HT1080 (cell line): Measurements from ENCODE around the gene BRSK2. TPM values are rescaled to one million over a fixed set of nuclear protein-coding genes. Genes with fewer than 3 reads are reported as not detected.
"Not testable (repeated sequence)": the region's sequence is repeated elsewhere in the genome, so short reads cannot be mapped to it uniquely, and the experiment has no call there.

ENCODE experiments used
- DNase-seq: peaks from one replicate; pipeline ENCODE4 v3.0.0-alpha.2; 2015; ENCODE audit warnings: low read depth
- polyA plus RNA-seq, 2 experiments: library from polyadenylated mRNA; depleted of rRNA; stranded (reverse); fragments of >200 nt; gene quantifications; 2 replicates each; pipeline ENCODE4 v1.2.3, GENCODE V29; 2015
- total RNA-seq: library from RNA; depleted of rRNA; stranded (reverse); fragments of >200 nt; shearing (Covaris generic); gene quantifications from 2 replicates; pipeline ENCODE4 v1.2.3, GENCODE V29; 2014; rRNA removed

BRSK2 gene
- 0.58 and 0.84 TPM in 2 replicates for total RNA-seq
- 0.13 and 0.51 TPM in 2 replicates for polyA plus RNA-seq (2015; cell fraction: cytosol; rRNA removed)
- 0.58 and 1.9 TPM in 2 replicates for polyA plus RNA-seq (2015; cell fraction: nucleus; rRNA removed)

DNA sequence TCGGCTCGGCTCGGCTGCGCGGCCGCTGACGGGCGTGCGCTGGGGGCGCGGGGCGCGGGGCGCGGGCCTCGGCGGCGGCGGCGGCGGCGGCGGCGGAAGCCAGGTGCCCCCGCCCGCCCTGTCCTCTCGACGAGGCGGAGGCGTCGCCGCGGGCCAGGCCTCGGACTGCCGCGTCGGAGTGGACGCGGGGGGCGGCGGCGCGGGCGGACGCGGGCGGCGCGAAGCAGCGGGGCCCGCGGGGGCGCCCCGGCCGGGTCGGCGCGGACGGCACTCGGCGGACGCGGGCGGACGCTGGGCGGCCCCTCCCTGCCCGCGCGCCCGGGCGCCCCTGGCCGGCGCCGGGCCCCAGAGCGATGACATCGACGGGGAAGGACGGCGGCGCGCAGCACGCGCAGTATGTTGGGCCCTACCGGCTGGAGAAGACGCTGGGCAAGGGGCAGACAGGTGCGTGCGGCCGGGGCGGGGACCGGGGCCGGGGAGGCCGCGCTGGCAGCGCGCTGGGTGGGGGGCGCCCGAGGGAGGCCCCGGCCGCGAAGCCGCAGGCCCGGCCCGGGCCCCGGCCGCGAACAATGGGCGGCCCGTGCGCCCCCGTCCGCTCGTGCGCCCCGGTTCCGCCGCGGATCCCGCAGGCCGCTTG, at the start of gene BRSK2:
Gene BRSK2, plus strand, starts transcription at position 3 of the 637 bp plus-strand sequence. Its CDS starts 351 bp downstream, at position 354.
- DNase-seq, result no peak

DNA sequence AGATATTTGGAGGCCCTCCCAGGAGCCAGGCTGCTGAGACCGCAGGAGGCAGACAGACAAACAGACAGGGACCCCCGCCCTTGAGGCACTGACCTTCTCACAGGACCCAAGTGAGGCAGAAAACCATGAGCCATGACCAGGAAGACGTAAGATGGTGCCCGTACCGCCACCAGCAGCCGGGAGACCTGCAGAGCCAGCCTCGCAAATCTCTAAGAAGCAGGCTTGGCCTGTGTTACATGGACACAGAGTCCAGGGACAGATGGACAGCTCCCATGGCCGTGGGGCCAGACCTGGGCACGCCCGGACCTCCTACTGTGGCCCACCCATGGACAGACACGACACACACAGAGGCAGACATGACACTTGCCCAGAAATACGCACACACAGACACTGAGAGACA, 49.6 kb upstream of the BRSK2 start:
- no peak for DNase-seq

DNA sequence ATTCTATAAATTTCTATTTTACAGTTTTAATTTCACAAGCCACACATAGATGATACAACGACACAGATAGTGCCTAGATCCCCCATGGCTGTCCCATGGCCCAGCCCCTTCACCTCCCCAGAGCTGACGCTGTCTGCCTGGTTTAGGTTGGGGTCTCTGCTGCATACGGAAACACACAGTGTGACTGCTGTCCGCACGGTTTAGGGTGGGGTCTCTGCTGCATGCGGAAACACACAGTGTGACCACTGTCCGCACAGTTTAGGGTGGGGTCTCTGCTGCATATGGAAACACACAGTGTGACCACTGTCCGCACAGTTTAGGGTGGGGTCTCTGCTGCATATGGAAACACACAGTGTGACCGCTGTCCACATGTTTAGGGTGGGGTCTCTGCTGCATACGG, 48.5 kb upstream of the BRSK2 start:
- DNase-seq, result not testable (repeated sequence)

DNA sequence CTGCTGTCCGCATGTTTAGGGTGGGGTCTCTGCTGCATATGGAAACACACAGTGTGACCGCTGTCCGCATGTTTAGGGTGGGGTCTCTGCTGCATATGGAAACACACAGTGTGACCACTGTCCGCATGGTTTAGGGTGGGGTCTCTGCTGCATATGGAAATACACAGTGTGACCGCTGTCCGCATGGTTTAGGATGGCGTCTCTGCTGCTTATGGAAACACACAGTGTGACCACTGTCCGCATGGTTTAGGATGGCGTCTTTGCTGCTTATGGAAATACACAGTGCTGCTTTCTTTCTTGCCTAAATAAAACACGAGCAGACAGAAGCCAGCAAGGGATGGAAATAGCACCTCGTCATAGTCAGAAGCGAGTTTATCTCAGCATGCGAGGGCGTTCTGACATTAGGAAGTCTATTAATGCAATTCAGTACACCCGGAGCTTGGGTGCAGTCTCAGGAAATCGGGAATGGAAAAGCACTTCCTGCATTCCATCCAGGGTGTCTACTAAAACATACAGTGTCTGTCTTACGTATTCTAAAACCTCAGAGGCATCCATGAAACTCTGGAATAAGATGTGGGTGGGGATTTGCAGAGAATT, 47.7 kb upstream of the BRSK2 start:
- DNase-seq, result no peak

DNA sequence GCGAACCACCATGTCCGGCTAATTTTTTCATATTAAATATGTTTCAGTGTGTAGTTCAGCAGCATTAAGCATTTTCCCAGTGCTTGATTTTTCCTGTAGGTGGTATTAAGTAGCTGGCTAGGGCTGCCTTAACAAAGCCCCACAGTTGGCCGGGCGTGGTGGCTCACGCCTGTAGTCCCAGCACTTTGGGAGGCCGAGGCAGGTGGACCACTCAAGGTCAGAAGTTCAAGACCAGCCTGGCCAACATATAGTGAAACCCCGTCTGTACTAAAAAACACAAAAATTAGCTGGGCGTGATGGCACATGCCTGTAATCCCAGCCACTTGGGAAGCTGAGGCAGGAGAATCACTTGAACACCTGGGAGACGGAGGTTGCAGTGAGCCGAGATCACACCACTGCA, 46.8 kb upstream of the BRSK2 start:
- no peak for DNase-seq

DNA sequence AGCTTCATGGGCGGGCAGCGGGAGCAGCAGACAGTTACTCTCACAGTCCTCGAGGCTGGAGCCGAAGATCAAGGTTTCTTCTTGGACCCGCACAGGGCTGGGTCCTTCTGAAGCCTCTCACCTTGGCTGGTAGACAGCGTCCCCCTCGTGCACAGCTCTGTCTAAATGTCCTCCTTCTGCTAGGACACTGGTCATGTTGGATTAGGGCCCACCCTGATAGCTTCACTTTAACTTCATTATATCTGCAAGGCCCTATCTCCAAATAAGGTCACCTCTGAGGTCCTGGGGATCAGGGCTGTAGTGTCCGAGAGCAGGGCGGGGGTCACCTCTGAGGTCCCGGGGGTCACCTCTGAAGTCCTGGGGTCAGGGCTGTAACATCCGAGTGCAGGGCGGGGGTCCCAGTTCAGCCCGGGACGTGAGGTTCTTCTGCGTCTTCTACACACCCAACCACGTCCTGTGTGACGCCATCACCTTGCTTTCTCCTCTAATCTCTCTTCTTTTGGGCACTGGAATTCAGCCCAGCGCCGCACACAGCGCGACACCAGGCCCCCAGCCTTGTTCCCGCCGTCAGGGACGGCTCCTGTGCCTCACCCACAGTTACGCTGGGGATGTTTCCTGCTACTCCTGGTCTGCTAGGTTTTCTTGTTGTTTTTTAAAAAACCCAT, 46.2 kb upstream of the BRSK2 start:
- DNase-seq, result no peak

DNA sequence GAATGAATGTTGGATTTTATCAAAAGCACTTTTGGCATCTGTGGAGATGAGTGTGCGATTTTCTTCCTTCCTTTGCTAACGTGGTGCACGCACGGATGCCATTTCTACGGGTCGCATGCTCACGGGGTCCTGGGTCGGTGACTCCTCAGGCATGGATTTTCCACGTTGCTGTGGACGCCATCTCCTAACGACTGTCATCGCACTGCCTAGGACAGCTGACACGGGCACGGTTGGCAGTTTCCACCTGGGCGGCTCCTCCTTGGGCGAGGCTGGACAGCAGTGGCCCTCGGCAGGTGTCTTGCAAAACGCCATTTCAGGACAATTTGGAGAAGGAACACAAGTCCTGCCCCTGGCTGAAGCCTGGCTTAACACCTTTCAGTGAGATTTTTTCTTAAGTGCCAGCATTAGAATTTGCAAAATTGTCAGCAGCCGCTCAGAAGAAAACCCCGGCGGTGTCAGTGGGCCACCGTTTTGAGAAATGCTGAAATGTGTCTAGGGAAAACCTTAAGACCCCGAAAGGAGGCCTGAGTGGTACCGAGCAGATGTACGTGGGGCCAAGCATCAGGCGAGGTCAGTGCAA, 45.6 kb upstream of the BRSK2 start:
- no peak for DNase-seq

DNA sequence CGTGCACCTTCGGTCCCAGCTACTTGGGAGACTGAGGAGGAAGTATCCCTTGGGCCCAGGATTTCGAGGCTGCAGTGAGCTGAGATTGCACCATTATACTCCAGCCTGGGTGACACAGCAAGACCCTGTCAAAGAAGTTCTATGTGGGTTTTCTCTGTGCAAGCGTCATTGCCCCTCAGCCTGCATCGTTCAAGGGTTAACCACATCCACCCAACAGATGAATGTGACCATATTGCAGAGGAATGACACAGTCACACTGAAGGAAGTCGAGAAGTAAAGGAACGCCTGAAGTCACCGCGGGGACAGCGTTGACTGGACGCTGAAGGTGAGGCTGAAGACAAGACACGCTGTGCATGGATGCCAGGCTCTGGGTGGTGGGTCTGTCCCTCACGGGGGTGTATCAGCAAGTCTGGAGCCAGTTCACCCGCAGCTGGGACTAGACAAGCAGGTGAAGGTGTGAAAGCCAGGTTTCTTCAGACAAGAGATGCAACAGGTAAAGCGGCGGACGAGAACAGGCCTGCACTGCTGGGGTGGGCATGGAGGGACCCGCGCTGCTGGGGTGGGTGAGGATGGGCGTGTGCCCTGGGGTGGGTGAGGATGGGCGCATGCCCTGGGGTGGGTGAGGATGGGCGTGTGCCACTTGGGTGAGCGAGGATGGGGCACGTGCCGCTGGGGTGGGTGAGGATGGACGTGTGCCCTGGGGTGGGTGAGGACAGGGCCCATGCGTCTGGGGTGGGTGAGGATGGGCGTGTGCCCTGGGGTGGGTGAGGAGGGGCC, 43.8 kb upstream of the BRSK2 start:
- DNase-seq, result no peak

DNA sequence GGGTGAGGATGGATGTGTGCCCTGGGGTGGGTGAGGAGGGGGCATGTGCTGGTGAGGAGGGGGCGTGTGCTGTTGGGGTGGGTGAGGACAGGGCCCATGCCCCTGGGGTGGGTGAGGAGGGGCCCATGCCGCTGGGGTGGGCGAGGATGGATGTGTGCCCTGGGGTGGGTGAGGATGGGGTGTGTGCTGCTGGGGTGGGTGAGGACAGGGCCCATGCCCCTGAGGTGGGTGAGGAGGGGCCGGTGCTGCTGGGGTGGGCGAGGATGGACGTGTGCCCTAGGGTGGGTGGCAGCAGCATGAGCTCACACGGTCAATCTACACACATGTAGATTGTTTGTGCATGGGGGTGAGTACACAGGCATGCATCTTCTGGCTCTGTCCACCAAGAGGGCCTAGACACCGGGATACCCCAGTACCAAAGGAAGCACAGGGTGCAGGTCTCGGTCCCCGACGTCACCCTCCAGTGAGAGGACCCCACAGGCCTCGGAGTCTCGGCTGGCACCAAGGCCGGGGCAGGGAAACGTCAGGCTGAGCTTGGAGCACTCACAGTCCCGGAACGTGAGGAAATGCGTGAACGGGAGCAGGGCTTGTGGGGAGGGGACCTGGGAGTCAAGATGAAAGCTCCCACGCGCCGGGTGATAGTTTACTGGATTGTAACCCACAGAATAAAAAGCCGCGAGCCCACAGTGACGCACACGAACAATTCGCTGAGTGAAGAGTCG, 42.9 kb upstream of the BRSK2 start:
- no peak for DNase-seq

DNA sequence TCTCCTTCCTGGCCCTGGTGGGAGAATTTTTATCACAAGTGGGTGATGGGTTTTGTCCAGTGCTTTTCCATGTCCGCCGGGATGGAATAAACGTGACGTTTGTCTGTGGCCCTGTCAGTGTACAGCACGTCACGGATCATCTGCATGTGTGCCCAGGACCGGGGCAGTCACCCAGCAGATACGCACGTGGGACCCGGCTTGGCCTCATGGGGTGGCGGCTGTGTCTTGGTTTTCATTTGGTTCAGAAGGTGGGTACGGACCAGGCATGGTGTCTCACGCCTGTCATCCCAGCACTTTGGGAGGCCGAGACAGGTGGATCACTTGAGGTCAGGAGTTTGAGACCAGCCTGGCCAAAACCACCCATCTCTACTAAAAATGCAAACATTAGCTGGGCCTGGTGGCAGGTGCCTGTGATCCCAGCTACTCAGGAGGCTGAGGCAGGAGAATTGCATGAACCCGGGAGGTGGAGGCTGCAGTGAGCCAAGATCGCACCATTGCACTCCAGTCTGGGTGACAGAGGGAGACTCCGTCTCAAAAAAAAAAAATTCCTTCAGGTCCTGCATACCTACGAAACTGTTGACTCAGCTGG, 42.2 kb upstream of the BRSK2 start:
- not testable (repeated sequence) for DNase-seq

DNA sequence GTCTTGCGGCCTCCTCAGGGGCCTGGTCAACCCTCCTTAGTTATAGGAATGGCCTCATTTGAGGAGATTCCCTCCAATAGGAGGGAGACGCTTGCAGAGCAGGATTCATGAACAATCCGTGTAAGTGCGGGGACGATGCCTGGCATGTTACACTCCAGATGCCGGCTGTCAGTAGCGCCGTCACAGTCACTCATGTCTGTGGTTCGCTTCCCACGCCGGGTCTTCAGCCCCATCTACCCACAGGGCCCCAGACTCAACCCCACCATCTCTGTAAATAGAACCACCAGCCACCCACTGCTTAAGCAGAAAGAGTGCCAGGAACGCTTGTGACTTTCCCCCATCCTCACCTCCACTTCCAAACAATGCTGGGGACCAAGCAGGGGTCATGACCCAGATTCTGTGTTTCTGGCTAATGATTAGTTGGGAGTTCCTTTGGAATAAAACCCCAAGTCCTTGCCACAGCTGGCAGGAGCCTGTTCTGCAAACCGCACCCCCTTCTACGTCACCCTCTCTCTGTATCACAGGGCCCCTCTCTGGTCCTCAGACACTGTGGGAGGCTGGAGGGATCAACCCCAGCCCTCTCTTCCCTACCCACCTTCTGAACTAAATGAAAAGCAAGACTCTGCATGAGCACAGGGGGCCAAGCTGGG, 41.5 kb upstream of the BRSK2 start:
- no peak for DNase-seq

DNA sequence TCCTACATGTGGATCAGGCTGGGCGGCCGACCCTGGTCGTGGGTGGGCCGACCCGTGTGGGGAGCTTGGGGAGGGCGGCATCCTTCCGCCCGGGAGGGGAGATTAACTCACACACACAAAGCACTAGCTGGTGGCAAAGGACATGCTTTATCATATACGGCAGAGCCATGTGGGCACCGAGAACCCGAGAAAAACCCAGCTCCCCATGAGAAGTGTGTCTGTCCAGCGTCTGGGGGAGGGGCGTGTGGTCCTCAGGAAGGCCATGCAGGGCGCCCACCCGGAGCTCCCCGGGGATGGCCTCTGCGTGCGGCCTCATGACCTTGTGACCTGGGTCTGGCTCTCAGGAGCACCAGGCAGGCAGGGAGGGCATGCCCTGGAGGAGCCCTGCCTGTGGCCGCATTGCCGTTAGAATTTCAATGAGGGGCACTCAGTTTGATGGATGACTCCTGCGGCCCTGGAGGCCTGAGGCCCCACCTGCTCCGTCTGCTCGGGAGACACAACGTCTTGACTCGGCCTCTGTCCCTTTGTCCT, 40.9 kb upstream of the BRSK2 start:
- no peak for DNase-seq

DNA sequence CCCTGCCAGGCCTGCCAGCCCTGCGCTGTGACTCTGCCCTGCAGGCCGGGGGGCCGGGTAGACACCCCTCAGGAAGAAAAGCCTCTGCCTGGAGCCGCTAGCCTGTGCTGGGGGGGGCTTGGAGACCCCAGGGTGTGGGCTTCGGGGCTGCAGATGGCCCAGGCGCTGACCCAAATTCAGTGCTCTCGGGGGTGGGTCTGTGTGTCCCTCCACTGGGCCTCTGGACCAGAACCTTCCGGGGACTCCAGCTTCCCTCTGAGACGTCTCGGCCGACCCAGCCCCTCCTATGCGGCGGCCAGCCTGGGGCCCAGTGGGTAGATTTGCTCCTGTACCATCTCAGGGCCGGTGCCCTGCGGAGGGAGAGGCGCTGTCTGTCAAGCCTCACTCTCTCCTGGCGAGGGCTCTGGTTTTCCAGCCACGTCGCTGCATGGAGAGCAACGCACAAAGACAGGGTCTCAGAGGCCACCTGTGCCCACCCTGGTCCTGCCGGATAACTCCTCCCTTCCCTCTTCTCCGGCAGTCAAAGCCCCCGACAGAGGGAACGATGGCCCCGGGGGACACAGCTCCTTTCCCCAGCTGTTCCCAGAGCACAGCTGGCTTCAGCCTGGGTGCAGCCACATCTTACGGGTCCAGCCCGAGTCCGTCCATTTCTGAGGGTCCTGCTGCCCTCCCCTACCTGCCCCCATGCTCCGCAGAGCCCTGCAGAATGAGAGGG, 40.2 kb upstream of the BRSK2 start:
- no peak for DNase-seq

DNA sequence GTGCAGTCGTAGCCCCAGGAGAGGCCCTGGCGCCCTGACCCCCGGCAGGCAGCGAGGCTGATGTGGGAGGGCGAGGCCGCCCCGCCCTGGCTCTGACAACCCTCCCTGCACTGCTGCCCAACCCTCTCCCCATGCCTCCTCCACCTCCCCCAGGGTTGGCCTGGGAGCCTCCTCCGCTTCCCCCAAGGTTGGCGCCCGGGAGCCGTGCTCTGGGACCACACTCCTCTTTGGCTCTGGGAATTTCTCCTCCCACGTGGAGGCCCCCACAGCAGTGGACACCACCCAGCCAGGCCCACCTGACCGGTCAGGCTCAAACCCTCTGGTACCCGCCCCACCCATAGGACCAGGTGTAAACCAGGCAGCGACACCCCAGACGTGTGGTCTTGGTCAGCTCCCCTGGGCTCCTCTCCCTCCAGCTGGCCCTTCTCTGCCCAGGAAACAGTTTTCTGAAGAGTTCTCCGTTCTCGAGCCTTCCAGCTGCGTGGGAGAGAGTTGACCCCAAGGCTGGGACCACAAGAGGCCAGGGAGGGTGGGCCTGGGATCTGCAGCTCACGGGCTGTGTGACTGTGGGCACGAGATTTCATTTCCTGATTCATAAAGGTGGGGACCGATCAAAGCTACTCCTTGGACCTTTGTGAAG, 39.5 kb upstream of the BRSK2 start:
- DNase-seq, result no peak

DNA sequence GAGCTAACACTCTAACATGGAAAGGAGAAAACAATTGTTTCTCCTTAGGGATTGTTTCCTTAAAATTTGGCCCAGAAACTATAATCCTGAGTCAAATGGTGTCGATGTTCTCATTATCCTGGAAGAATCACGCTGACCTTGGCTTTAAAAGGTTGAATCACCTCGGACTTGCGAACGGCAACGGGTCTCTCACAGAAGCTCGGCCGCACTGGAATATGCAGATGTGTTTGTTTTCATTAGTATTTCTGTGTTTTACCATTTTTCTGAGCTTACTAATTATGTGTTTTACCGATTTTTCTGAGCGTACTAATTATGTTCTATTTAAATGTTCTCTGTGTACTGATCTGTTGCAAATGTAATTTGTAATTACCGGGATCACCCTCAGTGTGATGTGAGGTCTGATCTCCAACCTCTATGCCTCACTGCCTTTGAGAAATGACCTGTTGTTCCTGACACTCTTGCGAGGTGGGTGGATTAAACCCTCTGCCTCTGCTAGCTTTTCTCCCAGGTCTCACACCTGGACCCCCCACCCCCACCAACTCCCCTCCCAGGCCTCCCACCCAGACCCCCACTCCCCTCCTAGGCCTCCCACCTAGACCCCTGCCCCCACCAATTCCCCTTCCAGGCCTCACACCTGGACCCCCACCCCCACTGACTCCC, 38.3 kb upstream of the BRSK2 start:
- peak; percentile 55 for DNase-seq

DNA sequence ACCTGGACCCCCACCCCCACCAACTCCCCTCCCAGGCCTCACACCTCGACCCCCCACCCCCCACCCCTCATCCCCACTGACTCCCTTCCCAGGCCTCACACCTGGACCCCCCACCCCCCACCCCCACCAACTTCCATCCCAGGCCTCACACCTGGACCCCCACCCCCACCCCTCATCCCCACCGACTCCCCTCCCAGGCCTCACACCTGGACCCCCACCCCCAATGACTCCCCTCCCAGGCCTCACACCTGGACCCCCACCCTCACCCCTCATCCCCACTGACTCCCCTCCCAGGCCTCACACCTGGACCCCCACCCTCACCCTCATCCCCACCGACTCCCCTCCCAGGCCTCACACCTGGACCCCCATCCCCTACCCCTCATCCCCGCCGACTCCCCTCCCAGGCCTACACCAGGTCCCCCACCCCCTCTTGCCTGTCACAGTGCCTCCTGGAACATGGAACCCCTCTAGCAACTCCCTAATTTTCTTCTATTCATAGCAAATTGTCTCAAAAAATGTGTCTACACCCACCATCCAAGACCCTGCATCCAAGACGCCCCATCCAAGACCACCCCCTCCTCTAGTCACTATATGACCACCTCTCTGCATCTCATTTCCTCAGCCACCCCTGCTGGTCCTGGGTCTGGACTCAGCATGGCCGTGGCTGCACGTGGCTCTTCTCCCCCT, 36.9 kb upstream of the BRSK2 start:
- peak; percentile 18 for DNase-seq
